Measurements from ENCODE around the gene CNOT3. TPM values are rescaled to one million over a fixed set of nuclear protein-coding genes. Genes with fewer than 3 reads are reported as not detected.

The CNOT3 gene
- total and polyA plus RNA-seq, 9 of the 15 experiments (the other 6 are each of a cell fraction or from before 2014, with no cell fraction given): 0.27 to 60.4 (median 9.9) TPM

GRCh38 chr19:54189145-54189734 is 51.7 kb downstream of the CNOT3 start, which contains the start of gene MBOAT7:
Gene MBOAT7, minus strand, starts transcription at chr19:54189580. Its CDS starts 1,072 bp downstream, at chr19:54188508.
- peak within 1 kb of the TSS; percentile 93 for H3K4me2 ChIP-seq (ENCODE audit: insufficient read depth, low read length)
- CTCF ChIA-PET (ENCODE audit: low intra/inter-chr PET ratio): no interaction called here
- peak within 1 kb of the TSS; percentile 96 for H3K4me3 ChIP-seq
- H3K79me2 ChIP-seq (ENCODE audit: control insufficient read depth, insufficient read depth, low read length): peaks cover 56% of the 10 kb centered on the region
- no peaks in the 10 kb centered on the region for H3K9me3 ChIP-seq (replicated peaks; ENCODE audit: control insufficient read depth, insufficient read depth, low read depth, low read length)
- POLR2A ChIA-PET: interaction anchor here (0.8 to 7.0 kb wide), 13 partner anchors 9 to 52 kb away, joined by 4 to 206 read pairs (median 6); partner anchors contain the start of genes CNOT3, LENG1, RPS9 and TMC4
- H4K20me1 ChIP-seq (replicated peaks; ENCODE audit: control insufficient read depth, insufficient read depth, low read length): no peaks in the 10 kb centered on the region
- peak; percentile 52 for ATAC-seq
- H3K9ac ChIP-seq (ENCODE audit: insufficient read depth in 1 of 2, low read depth in 2 of 2, low read length in 2 of 2): peak within 1 kb of the TSS; percentile 98 to 99
- BruUV-seq (replicated peaks): no TSS peak
- intact Hi-C loops (cut with micrococcal nuclease) (loop anchor here (2.0 to 5.0 kb wide), 2 partner anchors 20 to 43 kb away; no protein-coding TSS in a partner anchor), in situ Hi-C loops (cut with MboI) (no loop called here)
- H3K4me1 ChIP-seq (replicated peaks in 1 of 2; ENCODE audit: control insufficient read depth in 2 of 2, insufficient read depth in 2 of 2, low read length in 2 of 2): peaks cover 27 to 50% of the 10 kb centered on the region in 2 experiments
- H3K27me3 ChIP-seq (ENCODE audit: control insufficient read depth in 2 of 2, insufficient read depth in 2 of 2, low read length in 2 of 2): no peaks in the 10 kb centered on the region
- peak within 1 kb of the TSS; percentile 98 for H2AFZ ChIP-seq (ENCODE audit: low read depth, low read length)
- peaks cover 5% of the 10 kb centered on the region for H3K9me1 ChIP-seq (ENCODE audit: control insufficient read depth, insufficient read depth, low read length)
- peaks cover 49% of the 10 kb centered on the region for H3K36me3 ChIP-seq (ENCODE audit: control insufficient read depth, insufficient read depth, low read length)
- peak within 1 kb of the TSS; percentile 100 for H3K27ac ChIP-seq (ENCODE audit: extremely low read depth, low read depth, low read length)
- peak in 2 of 4 experiments; percentile 74 to 76 for DNase-seq (ENCODE audit: extremely low read depth in 1 of 4, low spot score in 3 of 4)
- FAIRE-seq: no peak
- 2% methylated on average over 25 of the region's 64 CpGs for WGBS (ENCODE audit: insufficient coverage, low coverage, missing lambda C conversion rate)
- no peak for TF ChIP-seq ZBTB12 (CRISPR knock-in tag; IDR thresholded peaks at IDR 0.05)
- TF ChIP-seq STAT6 (CRISPR knock-in tag; IDR thresholded peaks at IDR 0.05): no peak
- peak; percentile 56 for TF ChIP-seq VEZF1 (CRISPR knock-in tag; IDR thresholded peaks at IDR 0.05)
- no peak for TF ChIP-seq ZFP91 (CRISPR knock-in tag; IDR thresholded peaks at IDR 0.05)
- 0 out of 2 replicates have a peak, but pooled peaks have one; percentile 16 for TF ChIP-seq TEAD4 (IDR thresholded peaks at IDR 0.05; ENCODE audit: low read length)
- no peak for TF ChIP-seq TEAD4 (CRISPR knock-in tag; IDR thresholded peaks at IDR 0.05; ENCODE audit: borderline replicate concordance)
- TF ChIP-seq HMGN3 (IDR thresholded peaks at IDR 0.05; ENCODE audit: borderline replicate concordance, extremely low read depth, insufficient read length, low read depth, low read length): peak; percentile 66
- TF ChIP-seq POLR2AphosphoS5 (IDR thresholded peaks at IDR 0.05; ENCODE audit: control insufficient read depth, insufficient read depth, low read depth, low read length): peak; percentile 67
- TF ChIP-seq CCNT2 (IDR thresholded peaks at IDR 0.05; ENCODE audit: borderline replicate concordance, extremely low read depth, insufficient read length, low read depth, low read length): peak; percentile 81
- TF ChIP-seq RBFOX2 (IDR thresholded peaks at IDR 0.05; ENCODE audit: low read depth, low read length): peak; percentile 86
- TF ChIP-seq EGR1 (conservative IDR thresholded peaks at IDR 0.05): peak; percentile 84
- TF ChIP-seq CTBP1 (IDR thresholded peaks at IDR 0.05; ENCODE audit: borderline replicate concordance): peak; percentile 95

Measured in K562 (cell line).